Duodenal mucosa (tissue), 2 donors: Measurements from ENCODE around the gene SCUBE1.

Experiments
- H3K27ac ChIP-seq: one replicate; pipeline ENCODE4 v1.7.0; 2013; ENCODE audit warnings: low read depth, low read length
- H3K27me3 ChIP-seq, 2 donors: one replicate each; pipeline ENCODE4 v1.7.0; 2013; ENCODE audit warnings: low read length in 2 of 2, control low read depth in 1 of 2; ENCODE audit not compliant: insufficient read depth in 2 of 2, control insufficient read depth in 1 of 2
- H3K36me3 ChIP-seq, 2 donors: one replicate each; pipeline ENCODE4 v1.7.0; 2013; ENCODE audit warnings: low read length in 2 of 2, control low read depth in 1 of 2; ENCODE audit not compliant: insufficient read depth in 2 of 2, control insufficient read depth in 1 of 2
- H3K4me1 ChIP-seq, 2 donors: one replicate each; pipeline ENCODE4 v1.7.0; 2013; ENCODE audit warnings: low read length in 2 of 2, control low read depth in 1 of 2; ENCODE audit not compliant: insufficient read depth in 2 of 2, control insufficient read depth in 1 of 2
- H3K4me3 ChIP-seq, 2 donors: one replicate each; pipeline ENCODE4 v1.7.0; 2013; ENCODE audit warnings: low read length in 2 of 2, low read depth in 1 of 2
- H3K9ac ChIP-seq, 2 donors: one replicate each; pipeline ENCODE4 v1.7.0; 2013; ENCODE audit warnings: low read length in 2 of 2, low read depth in 1 of 2
- H3K9me3 ChIP-seq, 2 donors: one replicate each; pipeline ENCODE4 v1.7.0; 2013; ENCODE audit warnings: low read length in 2 of 2, control low read depth in 1 of 2; ENCODE audit not compliant: control insufficient read depth in 1 of 2

Gene SCUBE1

DNA sequence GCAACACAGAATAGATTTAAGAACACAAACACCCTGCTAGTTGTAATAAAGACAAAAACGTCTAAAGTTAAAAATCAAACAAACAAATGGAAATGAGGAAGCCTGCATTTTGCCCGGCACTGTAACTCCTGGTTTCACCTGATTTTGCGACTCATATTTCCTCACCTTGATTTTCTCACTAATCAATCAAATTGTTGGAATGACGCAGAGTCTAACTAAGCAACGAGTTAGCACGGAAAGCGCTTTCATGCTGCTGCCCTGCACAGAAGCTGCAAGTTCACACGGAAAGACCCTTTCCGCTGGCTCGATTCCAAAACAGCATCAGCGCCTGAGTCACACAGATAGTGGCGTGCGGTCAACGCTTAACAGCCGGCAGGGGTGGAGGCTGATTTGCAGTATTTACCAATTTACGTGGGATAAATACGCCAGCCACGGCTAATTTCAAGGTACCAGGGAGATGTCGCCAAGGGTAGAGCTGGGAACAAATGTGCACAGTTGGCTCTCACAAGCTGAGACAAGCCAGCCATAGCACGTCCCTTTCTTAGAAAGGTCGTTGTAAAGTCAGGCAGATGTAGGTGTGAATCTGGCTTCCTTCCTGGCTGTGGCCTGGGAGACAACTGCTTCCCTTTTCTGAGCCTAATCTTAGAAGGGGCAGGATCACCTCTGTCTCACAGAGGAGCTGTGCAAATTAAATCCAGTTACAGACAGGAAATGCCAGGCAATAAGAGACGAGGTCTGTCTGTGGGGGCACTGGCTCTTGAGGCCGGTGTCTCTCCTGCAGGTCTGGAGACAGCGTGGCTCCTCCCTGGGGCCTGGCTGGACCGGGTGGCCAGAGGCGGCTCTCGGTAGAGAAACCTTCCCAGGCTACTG lies 79.3 kb downstream of the SCUBE1 start:
- no peaks in the 10 kb centered on the region for H3K36me3 ChIP-seq
- peak overlapping the region in 1 of 2 donors; percentile 4 for H3K9ac ChIP-seq
- peaks cover 18 to 23% of the 10 kb centered on the region in 2 donors for H3K4me1 ChIP-seq
- H3K27ac ChIP-seq, result peak overlapping the region; percentile 40
- H3K4me3 ChIP-seq, result peak overlapping the region; percentile 5 to 14
- H3K9me3 ChIP-seq, result no peaks in the 10 kb centered on the region
- H3K27me3 ChIP-seq, result peaks cover 0 to 19% of the 10 kb centered on the region in 2 donors

DNA sequence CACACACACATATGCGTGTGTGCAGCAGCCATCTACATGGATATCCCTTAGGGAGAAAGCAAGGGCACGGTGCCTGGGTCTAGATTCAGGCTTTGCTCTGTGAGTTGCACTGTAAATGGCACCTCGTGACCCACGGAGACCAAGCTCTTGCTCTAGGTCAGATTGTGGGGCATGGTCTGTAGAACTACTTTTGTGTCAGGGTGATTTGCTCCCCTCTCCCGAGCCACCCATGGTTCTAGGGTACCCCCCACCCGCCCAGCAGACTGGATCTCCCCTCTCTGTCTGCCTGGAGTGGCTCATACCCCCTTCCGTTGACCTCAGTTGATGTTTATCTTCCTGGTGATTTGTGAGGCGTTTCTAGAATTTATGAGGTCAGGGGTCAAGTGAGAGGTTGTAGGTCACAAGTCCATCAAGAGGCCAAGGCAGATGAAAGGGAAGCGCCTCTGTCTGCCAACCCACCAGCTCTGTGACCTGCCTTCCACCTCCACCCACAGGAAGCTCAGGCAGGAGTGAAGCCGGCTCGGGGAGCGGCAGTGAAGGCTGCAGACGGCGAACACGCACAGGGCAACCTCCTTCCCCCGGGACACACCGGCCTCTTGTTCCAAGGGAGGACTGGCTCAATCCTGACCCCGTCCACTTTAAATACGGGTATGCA lies 80.1 kb downstream of the SCUBE1 start:
- Histone ChIP-seq H3K4me1 (peaks cover 18 to 23% of the 10 kb centered on the region in 2 donors), H3K36me3 (no peaks in the 10 kb centered on the region), H3K9ac (peak overlapping the region in 1 of 2 donors; percentile 28), H3K9me3 (no peaks in the 10 kb centered on the region), H3K27ac (no peak overlapping the region), H3K4me3 (peak overlapping the region; percentile 5 to 14), H3K27me3 (peaks cover 0 to 19% of the 10 kb centered on the region in 2 donors)

DNA sequence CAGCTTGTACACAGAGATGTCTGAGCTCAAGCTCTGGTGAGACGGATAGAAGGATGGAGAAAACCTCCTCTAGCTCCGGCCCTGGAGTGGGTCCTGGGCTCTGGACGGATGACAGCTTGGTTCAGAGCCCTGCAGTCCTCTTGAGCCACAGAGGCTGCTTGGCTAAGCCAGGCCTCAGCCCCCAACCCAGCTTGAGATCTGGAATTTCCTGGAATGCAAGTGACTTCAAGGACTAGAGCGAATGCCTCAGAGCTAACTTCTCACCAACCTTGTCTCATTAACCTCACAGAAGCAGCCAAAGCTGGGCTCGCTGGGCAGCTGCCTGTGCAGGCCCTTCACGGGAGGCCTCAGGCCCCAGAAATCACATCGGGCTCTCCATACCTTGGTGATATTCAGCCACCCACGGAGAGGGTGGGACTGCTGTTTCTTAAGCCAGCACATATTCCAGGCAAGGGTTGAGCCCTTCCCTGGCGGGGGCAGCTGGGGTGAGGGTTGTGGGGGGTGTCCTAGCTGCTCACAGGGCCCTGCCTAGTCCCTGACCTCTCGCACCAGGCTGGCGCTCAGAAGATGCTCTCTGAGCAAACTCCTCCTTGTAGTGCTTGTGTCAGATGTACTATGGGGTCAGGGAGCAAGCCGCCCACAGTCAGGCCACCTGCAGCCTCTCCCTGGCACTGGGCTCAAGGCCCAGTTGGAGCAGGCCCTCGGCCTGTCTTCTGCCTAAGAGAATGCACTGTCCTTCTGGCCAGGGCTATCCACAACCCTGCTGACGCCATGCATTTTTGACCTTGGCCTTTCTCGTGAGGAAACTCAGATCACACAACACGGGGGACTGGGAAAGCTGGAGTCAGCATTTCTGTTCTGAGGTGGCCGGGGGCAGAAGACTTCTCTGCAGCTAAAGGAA lies 82.6 kb downstream of the SCUBE1 start:
- H3K9me3 ChIP-seq, result no peaks in the 10 kb centered on the region
- no peak overlapping the region for H3K27ac ChIP-seq
- no peak overlapping the region for H3K9ac ChIP-seq
- H3K4me1 ChIP-seq, result peaks cover 18 to 23% of the 10 kb centered on the region in 2 donors
- H3K4me3 ChIP-seq, result no peak overlapping the region
- no peaks in the 10 kb centered on the region for H3K36me3 ChIP-seq
- H3K27me3 ChIP-seq, result peaks cover 0 to 19% of the 10 kb centered on the region in 2 donors

DNA sequence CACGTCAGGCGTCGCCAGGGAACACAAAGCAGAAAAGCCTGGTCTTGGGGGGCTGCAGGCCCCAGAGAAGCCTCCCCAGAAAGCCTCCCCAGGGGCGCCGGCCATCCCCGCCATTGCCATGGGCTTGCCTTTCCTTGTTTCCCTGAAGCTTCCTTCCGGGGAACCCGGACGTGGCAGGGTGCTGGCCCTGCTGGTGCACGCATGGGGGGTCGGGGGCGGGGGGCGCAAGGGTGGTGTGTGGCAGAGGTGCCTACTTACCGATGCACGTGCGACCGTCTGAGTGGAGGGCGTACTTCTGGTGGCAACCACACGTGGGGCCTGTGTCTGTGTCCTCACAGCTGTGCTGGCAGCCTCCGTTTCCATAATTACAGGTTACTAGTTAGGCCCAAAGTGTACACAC lies 85.2 kb downstream of the SCUBE1 start:
- H3K36me3 ChIP-seq, result no peaks in the 10 kb centered on the region
- H3K27ac ChIP-seq, result no peak overlapping the region
- H3K27me3 ChIP-seq, result peaks cover 0 to 4% of the 10 kb centered on the region in 2 donors
- H3K4me1 ChIP-seq, result peaks cover 0 to 4% of the 10 kb centered on the region in 2 donors
- H3K9ac ChIP-seq, result no peak overlapping the region
- no peak overlapping the region for H3K4me3 ChIP-seq
- H3K9me3 ChIP-seq, result no peaks in the 10 kb centered on the region

DNA sequence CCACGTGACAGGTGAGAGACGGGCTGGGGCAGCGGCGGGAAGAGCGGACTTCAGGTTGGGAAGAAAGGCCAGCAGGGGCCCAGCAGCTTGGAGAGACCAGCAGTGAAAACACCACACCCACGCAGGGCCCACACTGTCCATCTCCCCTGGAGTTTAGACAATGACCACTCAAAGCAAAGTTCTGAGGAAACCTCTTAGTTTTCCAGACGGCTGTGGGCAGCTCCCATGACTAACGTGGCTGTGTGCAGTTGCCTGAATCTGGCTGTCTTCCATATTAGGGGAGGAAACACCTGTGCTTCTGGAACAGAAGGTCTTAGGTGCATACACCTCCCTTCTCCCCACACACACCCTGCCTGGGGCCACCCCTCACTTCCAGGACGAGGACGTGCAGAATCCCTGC lies 85.6 kb downstream of the SCUBE1 start:
- Histone ChIP-seq H3K9me3 (no peaks in the 10 kb centered on the region), H3K36me3 (no peaks in the 10 kb centered on the region), H3K27ac (no peak overlapping the region), H3K4me3 (no peak overlapping the region), H3K27me3 (peaks cover 0 to under 1% of the 10 kb centered on the region in 2 donors), H3K4me1 (peaks cover 0 to under 1% of the 10 kb centered on the region in 2 donors), H3K9ac (no peak overlapping the region)

DNA sequence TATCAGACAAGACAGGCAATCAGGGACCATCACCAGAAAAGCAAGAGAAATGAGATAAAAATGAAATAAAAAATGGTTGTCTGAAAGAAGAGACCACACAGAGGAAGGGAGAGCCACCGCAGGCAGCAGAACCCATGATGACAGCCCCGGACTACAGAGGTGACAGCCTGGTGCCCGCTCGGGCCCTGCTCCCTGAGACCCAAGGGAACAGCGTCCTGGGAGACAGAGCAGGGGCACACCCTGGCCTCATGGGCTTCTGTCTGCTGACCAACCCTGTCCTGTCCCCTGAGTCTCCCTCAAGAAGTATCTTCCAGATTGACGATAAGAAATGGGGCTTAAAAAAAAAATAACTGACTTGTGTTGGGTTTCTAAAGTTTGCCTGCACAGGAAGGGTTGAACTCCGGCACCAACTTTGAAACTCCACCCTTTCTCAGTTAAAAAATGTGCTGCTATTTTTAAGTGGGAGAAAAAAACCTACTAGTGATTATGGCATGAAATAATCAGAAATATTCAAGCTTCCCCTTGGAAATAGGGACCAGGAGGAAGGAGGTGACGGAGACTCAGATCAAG lies 86.1 kb downstream of the SCUBE1 start:
- no peaks in the 10 kb centered on the region for H3K9me3 ChIP-seq
- no peaks in the 10 kb centered on the region for H3K4me1 ChIP-seq
- H3K27me3 ChIP-seq, result no peaks in the 10 kb centered on the region
- no peak overlapping the region for H3K27ac ChIP-seq
- H3K36me3 ChIP-seq, result no peaks in the 10 kb centered on the region
- no peak overlapping the region for H3K4me3 ChIP-seq
- H3K9ac ChIP-seq, result no peak overlapping the region

DNA sequence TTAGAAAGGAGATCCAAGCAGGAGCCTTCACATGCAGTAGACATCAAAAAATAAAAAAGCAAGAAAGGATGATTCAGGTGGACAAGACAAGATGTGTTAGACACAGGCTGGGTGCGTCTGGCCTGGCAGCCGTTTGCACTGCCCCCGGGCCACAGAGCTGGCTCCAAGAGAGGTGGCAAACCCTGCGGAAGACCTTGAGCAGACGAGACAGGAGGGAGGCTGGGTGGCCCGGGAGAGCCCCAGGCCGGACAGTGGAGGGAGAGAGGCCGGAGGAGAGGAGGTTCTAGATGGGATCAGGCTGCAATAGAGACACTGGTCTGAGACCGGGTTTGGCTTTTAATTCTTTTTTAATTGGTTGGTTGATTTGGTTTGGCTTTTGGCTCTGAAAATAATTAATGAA lies 86.6 kb downstream of the SCUBE1 start:
- Histone ChIP-seq H3K4me1 (no peaks in the 10 kb centered on the region), H3K27ac (no peak overlapping the region), H3K9ac (no peak overlapping the region), H3K27me3 (no peaks in the 10 kb centered on the region), H3K36me3 (no peaks in the 10 kb centered on the region), H3K4me3 (no peak overlapping the region), H3K9me3 (no peaks in the 10 kb centered on the region)

DNA sequence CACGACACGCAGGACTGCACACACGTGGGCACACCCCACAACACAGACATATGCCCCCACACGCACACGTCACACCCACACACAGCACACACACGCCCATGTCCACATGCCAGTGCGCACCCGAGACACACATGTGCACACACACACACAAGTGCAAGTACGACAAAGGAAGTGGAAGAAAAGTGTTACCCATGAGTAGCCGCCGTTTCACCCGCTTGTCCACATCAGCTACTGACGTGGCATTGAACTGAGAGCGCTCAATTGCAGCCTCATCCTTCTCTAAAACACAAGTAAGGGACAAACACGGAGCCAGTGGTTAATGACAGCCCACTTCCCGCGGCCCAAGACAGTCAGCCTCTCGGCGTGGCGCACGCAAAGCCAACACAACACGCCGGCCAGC lies 87.9 kb downstream of the SCUBE1 start:
- no peak overlapping the region for H3K27ac ChIP-seq
- no peak overlapping the region for H3K4me3 ChIP-seq
- H3K27me3 ChIP-seq, result no peaks in the 10 kb centered on the region
- H3K36me3 ChIP-seq, result no peaks in the 10 kb centered on the region
- no peaks in the 10 kb centered on the region for H3K9me3 ChIP-seq
- no peak overlapping the region for H3K9ac ChIP-seq
- no peaks in the 10 kb centered on the region for H3K4me1 ChIP-seq

DNA sequence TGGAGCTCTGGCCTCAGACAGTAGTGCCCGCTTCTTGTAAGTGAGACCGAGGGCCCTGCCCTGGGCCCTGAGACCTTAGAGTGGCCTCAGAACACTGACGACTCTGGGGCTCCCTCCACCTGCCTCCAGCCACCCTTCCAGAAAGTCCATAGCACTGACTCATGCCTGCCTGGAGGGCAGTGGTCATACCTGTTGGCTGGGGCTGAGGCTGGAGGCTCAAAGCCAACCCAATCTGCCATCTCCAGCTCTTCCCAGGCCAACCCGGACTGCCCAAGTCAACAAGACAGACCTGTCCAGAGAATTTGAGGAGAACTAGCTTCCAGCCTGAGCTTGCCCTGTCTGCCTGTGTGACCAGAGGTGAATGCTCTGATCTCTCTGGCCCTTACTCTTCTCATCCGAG lies 89.3 kb downstream of the SCUBE1 start:
- no peaks in the 10 kb centered on the region for H3K9me3 ChIP-seq
- no peaks in the 10 kb centered on the region for H3K27me3 ChIP-seq
- no peak overlapping the region for H3K9ac ChIP-seq
- H3K27ac ChIP-seq, result no peak overlapping the region
- no peaks in the 10 kb centered on the region for H3K36me3 ChIP-seq
- H3K4me3 ChIP-seq, result no peak overlapping the region
- no peaks in the 10 kb centered on the region for H3K4me1 ChIP-seq
